IMR-90 (cell line): ENCODE measurements around the gene CEP41. TPM values are rescaled to one million over a fixed set of nuclear protein-coding genes. Genes with fewer than 3 reads are reported as not detected.

Experiments used
- ATAC-seq: fragments of 200-7000 bp; cut with Tn5 transposase; 2 replicates; pipeline ENCODE4 v1.9.1; 2020; ENCODE audit warnings: low read depth, mild to moderate bottlenecking, moderate library complexity
- BruUV-seq: library from RNA; stranded (reverse); fragments of 400-500 nt; replicated peaks from 2 replicates; lab custom pipeline; 2021; lab: Mats Ljungman, UMichigan
- CTCF ChIA-PET: fragments of 300-600 bp; formaldehyde crosslinking; extraction: SDS; loops from one replicate; lab custom pipeline; 2021; ENCODE audit warnings: antibody characterized with exemption; lab: Yijun Ruan, JAX
- POLR2A ChIA-PET: fragments of 300-600 bp; sonication (Branson Sonifier 250); formaldehyde crosslinking; loops from one replicate; lab custom pipeline; 2022; ENCODE audit warnings: antibody characterized with exemption; ENCODE audit not compliant: unreplicated experiment; lab: Charles Lee
- DNase-seq: peaks from one replicate; pipeline ENCODE4 v3.0.0; 2013
- H2AFZ ChIP-seq: replicated peaks from 2 replicates; pipeline ENCODE3; 2013; ENCODE audit warnings: low read length, mild to moderate bottlenecking; ENCODE audit not compliant: poor library complexity
- H2AK5ac ChIP-seq: 2 replicates; pipeline ENCODE4 v1.6.1; 2013; ENCODE audit warnings: low read depth, low read length, inconsistent platforms
- H2AK9ac ChIP-seq: replicated peaks from 2 replicates; pipeline ENCODE3; 2013; ENCODE audit warnings: mild to moderate bottlenecking, low read depth, low read length, moderate library complexity; ENCODE audit not compliant: poor library complexity
- H2BK120ac ChIP-seq: 2 replicates; pipeline ENCODE4 v1.6.1; 2013; ENCODE audit warnings: low read depth, low read length, inconsistent platforms
- H2BK15ac ChIP-seq: 3 replicates; pipeline ENCODE4 v1.6.1; 2013; ENCODE audit warnings: low read depth, low read length, inconsistent platforms
- H2BK20ac ChIP-seq: 2 replicates; pipeline ENCODE4 v1.6.1; 2013; ENCODE audit warnings: low read depth, mild to moderate bottlenecking, inconsistent platforms, low read length, moderate library complexity
- H2BK5ac ChIP-seq: 2 replicates; pipeline ENCODE4 v1.6.1; 2013; ENCODE audit warnings: mild to moderate bottlenecking, low read depth, low read length, inconsistent platforms; ENCODE audit not compliant: poor library complexity, severe bottlenecking
- H3K14ac ChIP-seq: replicated peaks from 2 replicates; pipeline ENCODE4 v1.6.1; 2013; ENCODE audit warnings: low read depth, low read length, inconsistent platforms
- H3K18ac ChIP-seq: 2 replicates; pipeline ENCODE4 v1.6.1; 2013; ENCODE audit warnings: low read depth, low read length, control low read depth
- H3K23ac ChIP-seq: 2 replicates; pipeline ENCODE4 v1.6.1; 2013; ENCODE audit warnings: low read depth, low read length, inconsistent platforms
- H3K27ac ChIP-seq: 2 replicates; pipeline ENCODE4 v1.5.1; 2013; ENCODE audit warnings: mild to moderate bottlenecking, control low read depth, low read length; ENCODE audit not compliant: insufficient read depth
- H3K27me3 ChIP-seq: 2 replicates; pipeline ENCODE4 v1.6.1; 2013; ENCODE audit warnings: low read length; ENCODE audit not compliant: control insufficient read depth, insufficient read depth
- H3K36me3 ChIP-seq: 2 replicates; pipeline ENCODE4 v1.6.1; 2013; ENCODE audit warnings: low read length, mixed read lengths; ENCODE audit not compliant: control insufficient read depth, insufficient read depth
- H3K4ac ChIP-seq: 2 replicates; pipeline ENCODE4 v1.6.1; 2013; ENCODE audit warnings: low read depth, low read length, inconsistent platforms
- H3K4me1 ChIP-seq: 2 replicates; pipeline ENCODE4 v1.6.1; 2013; ENCODE audit warnings: low read length, mixed read lengths; ENCODE audit not compliant: control insufficient read depth, insufficient read depth
- H3K4me2 ChIP-seq: 2 replicates; pipeline ENCODE4 v1.6.1; 2013; ENCODE audit warnings: low read depth, mild to moderate bottlenecking, control low read depth, low read length, moderate library complexity
- H3K4me3 ChIP-seq: 2 replicates; pipeline ENCODE4 v1.5.1; 2013; ENCODE audit warnings: low read depth, mild to moderate bottlenecking, control low read depth, low read length, moderate library complexity; ENCODE audit not compliant: insufficient read depth
- H3K56ac ChIP-seq: 2 replicates; pipeline ENCODE4 v1.6.1; 2013; ENCODE audit warnings: low read length, inconsistent platforms; ENCODE audit not compliant: insufficient read depth; ENCODE audit errors: extremely low read depth
- H3K79me1 ChIP-seq, 2 experiments: 2 replicates each; pipeline ENCODE4 v1.6.1; 2013; ENCODE audit warnings: low read length in 2 of 2, inconsistent platforms in 1 of 2, low read depth in 1 of 2
- H3K9ac ChIP-seq: 2 replicates; pipeline ENCODE4 v1.6.1; 2013; ENCODE audit warnings: low read depth, low read length, control low read depth
- H3K9me1 ChIP-seq: 2 replicates; pipeline ENCODE4 v1.6.1; 2013; ENCODE audit warnings: low read length, inconsistent platforms; ENCODE audit not compliant: insufficient read depth
- H3K9me3 ChIP-seq: 2 replicates; pipeline ENCODE4 v1.6.1; 2013; ENCODE audit warnings: low read length; ENCODE audit not compliant: control insufficient read depth, insufficient read depth
- H4K20me1 ChIP-seq: 2 replicates; pipeline ENCODE4 v1.6.1; 2013; ENCODE audit warnings: low read length, inconsistent platforms; ENCODE audit not compliant: insufficient read depth
- H4K5ac ChIP-seq: 2 replicates; pipeline ENCODE4 v1.6.1; 2013; ENCODE audit warnings: mild to moderate bottlenecking, low read depth, low read length, control low read depth
- H4K8ac ChIP-seq, 2 experiments: 2 replicates each; pipeline ENCODE4 v1.6.1; 2013; ENCODE audit warnings: low read depth in 2 of 2, low read length in 2 of 2, control low read depth in 1 of 2, inconsistent platforms in 1 of 2
- H4K91ac ChIP-seq: 2 replicates; pipeline ENCODE4 v1.6.1; 2013; ENCODE audit warnings: low read depth, low read length, inconsistent platforms; ENCODE audit not compliant: insufficient read depth
- BHLHE40 ChIP-seq: fragments of 150-350 bp; IDR thresholded peaks from 2 replicates; pipeline ENCODE4 v1.6.1; 2016; ENCODE audit warnings: mild to moderate bottlenecking, low read depth, low read length
- CEBPB ChIP-seq: IDR thresholded peaks from 2 replicates; pipeline ENCODE4 v1.6.1; 2012; ENCODE audit warnings: low read depth, low read length, improper control_type of control experiment
- CHD1 ChIP-seq: IDR thresholded peaks from 2 replicates; pipeline ENCODE4 v1.6.1; 2012; ENCODE audit warnings: low read depth, low read length, improper control_type of control experiment
- ELK1 ChIP-seq: fragments of 150-350 bp; IDR thresholded peaks from 2 replicates; pipeline ENCODE4 v1.6.1; 2016; ENCODE audit warnings: low read depth, mild to moderate bottlenecking, low read length, moderate library complexity, borderline replicate concordance
- RCOR1 ChIP-seq: IDR thresholded peaks from 2 replicates; pipeline ENCODE4 v1.6.1; 2012; ENCODE audit warnings: mild to moderate bottlenecking, low read length, improper control_type of control experiment; ENCODE audit not compliant: insufficient replicate concordance
- SMC3 ChIP-seq: fragments of 150-350 bp; IDR thresholded peaks from 2 replicates; pipeline ENCODE4 v1.6.1; 2016; ENCODE audit warnings: low read depth, mild to moderate bottlenecking, antibody characterized with exemption, low read length, moderate library complexity
- WGBS, 2 experiments: methylation state at CpG; one replicate each; pipeline versions ENCODE4 v1.1.5 to v1.1.7; 2013; ENCODE audit warnings: missing lambda C conversion rate in 2 of 2; ENCODE audit not compliant: insufficient read length in 1 of 2; ENCODE audit errors: extremely low coverage in 2 of 2; 5-methylcytosine and 5-hydroxymethylcytosine counted together
- dilution Hi-C: fragments of 300-500 bp; cut with HindIII; formaldehyde crosslinking; loops from one replicate; pipeline ENCODE4 v1.14.3; 2018; ENCODE audit warnings: low sequenced_read_pairs; ENCODE audit not compliant: unreplicated experiment
- in situ Hi-C: fragments of 300-500 bp; cut with MboI; formaldehyde crosslinking; loops from 3 replicates; pipeline ENCODE4 v1.14.3; 2019; ENCODE audit warnings: low sequenced_read_pairs, inconsistent platforms, mixed read lengths
- intact Hi-C: fragments of 100-400 bp; cut with micrococcal nuclease; formaldehyde crosslinking; loops from 2 replicates; pipeline ENCODE4 v1.10.0; 2022
- polyA plus RNA-seq, 3 experiments: library from polyadenylated mRNA; depleted of rRNA; stranded (reverse); fragments of >200 nt; gene quantifications; 2 replicates each; pipeline ENCODE4 v1.2.3, GENCODE V29; 2012; ENCODE audit warnings: low replicate concordance in 1 of 3
- total RNA-seq: library from RNA; depleted of rRNA; stranded (reverse); fragments of >200 nt; gene quantifications from 2 replicates; pipeline ENCODE4 v1.2.3, GENCODE V29; 2012

The CEP41 gene
- total and polyA plus RNA-seq, 2 of the 4 experiments (the other 2 are of a cell fraction), result 12.2 to 21.9 TPM

GRCh38 chr7:130394421-130395195 is 46.2 kb downstream of the CEP41 start:
- no peak overlapping the region for H3K4me3 ChIP-seq
- WGBS, 2 experiments, result no CpG with 5 or more reads among the region's 7 CpGs

More at GRCh38 chr7:130394421-130395195, 46.2 kb downstream of the CEP41 start:
- Histone ChIP-seq H3K27me3 (no peaks in the 10 kb centered on the region), H2BK120ac (0 out of 2 replicates have a peak overlapping the region, but pooled peaks have one; percentile 32), H3K27ac (no peak overlapping the region), H3K79me1 (no peaks in the 10 kb centered on the region), H3K18ac (no peak overlapping the region), H2AFZ (no peak overlapping the region), H3K9ac (no peak overlapping the region), H4K8ac (no peak overlapping the region), H3K9me3 (no peaks in the 10 kb centered on the region), H3K14ac (no peak overlapping the region), H4K91ac (no peak overlapping the region), H2BK5ac (no peak overlapping the region), H2BK15ac (no peak overlapping the region), H2AK9ac (no peak overlapping the region), H3K4me1 (peaks cover 8% of the 10 kb centered on the region), H4K20me1 (no peaks in the 10 kb centered on the region), H3K56ac (no peak overlapping the region), H4K5ac (no peak overlapping the region), H2BK20ac (no peak overlapping the region), H3K4ac (no peak overlapping the region), H3K4me2 (no peak overlapping the region), H3K23ac (no peak overlapping the region), H3K9me1 (peaks cover 3% of the 10 kb centered on the region; the same call in 1 of the 2 replicates), H2AK5ac (no peak overlapping the region; the same call in 1 of the 2 replicates), H3K36me3 (peaks cover 4% of the 10 kb centered on the region; the same call in 1 of the 2 replicates)
- intact Hi-C loops, result loop anchor here (10.0 kb wide), 1 partner anchor 320 kb away; the partner anchor contains the start of gene KLHDC10
- dilution Hi-C loops, result no loop called here
- CTCF ChIA-PET, result no interaction called here
- POLR2A ChIA-PET, result no interaction called here
- no peak for TF ChIP-seq RCOR1
- no peak for TF ChIP-seq SMC3
- TF ChIP-seq BHLHE40, result no peak
- no peak for TF ChIP-seq CEBPB
- no peak for TF ChIP-seq ELK1
- TF ChIP-seq CHD1, result no peak
- in situ Hi-C loops, result no loop called here
- ATAC-seq, result no peak
- DNase-seq, result no peak
- no TSS peak for BruUV-seq
